Nephron progenitor cell (in vitro differentiated cells): Measurements from ENCODE around the gene CHGA.

Experiments used
- DNase-seq: peaks from one replicate; pipeline ENCODE4 v3.0.0; 2021
- H3K27ac Mint-ChIP-seq: 2 replicates; pipeline ENCODE4 v1.8.0; 2021; ENCODE audit warnings: mild to moderate bottlenecking, moderate library complexity, mixed read lengths
- H3K27me3 Mint-ChIP-seq: 2 replicates; pipeline ENCODE4 v1.8.0; 2021; ENCODE audit warnings: mild to moderate bottlenecking, low read depth, mixed read lengths; ENCODE audit not compliant: poor library complexity
- H3K36me3 Mint-ChIP-seq: 2 replicates; pipeline ENCODE4 v1.8.0; 2021; ENCODE audit warnings: low read depth, mixed read lengths
- H3K4me1 Mint-ChIP-seq: 2 replicates; pipeline ENCODE4 v1.8.0; 2021; ENCODE audit warnings: mixed read lengths
- H3K4me3 Mint-ChIP-seq: 2 replicates; pipeline ENCODE4 v1.8.0; 2021; ENCODE audit warnings: mild to moderate bottlenecking, moderate library complexity, mixed read lengths
- H3K9me3 Mint-ChIP-seq: 2 replicates; pipeline ENCODE4 v1.8.0; 2021; ENCODE audit warnings: mild to moderate bottlenecking, moderate library complexity, mixed read lengths
- TF ChIP-seq, protein P1 (sequence below): fragments of 200-600 bp; sonication (generic); IDR thresholded peaks from 2 replicates; pipeline ENCODE4 v1.5.0; 2021; ENCODE audit warnings: antibody characterized with exemption

Gene CHGA

DNA sequence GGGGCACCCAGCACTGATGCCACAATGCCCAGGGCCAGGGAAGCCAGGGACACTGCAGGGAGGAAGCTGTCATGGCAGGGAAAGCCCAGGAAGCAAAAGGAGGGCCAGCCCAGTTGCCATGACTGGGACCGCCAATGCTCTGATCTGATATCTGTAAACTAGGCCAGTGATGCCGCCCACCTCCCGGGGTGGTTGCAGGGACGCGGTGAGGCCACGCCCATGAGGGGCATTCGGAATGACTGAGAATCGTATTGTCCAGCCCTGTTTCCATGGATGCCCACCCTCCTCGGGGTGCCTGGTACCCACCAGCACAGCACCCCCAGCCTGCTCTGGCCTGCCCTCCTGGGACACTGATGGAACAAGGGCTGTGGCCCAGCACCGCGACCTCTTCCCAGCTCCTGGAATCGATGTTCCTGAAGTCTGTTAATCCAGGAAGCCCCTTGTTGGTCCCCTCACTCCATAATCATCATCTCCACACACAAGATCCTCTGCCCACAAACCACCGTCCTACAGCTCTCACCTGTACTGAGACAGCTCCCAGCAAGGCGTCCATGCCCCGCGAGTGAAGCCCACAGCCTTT lies 48.7 kb downstream of the CHGA start:
- DNase-seq = no peak
- TF ChIP-seq, protein P1, sequence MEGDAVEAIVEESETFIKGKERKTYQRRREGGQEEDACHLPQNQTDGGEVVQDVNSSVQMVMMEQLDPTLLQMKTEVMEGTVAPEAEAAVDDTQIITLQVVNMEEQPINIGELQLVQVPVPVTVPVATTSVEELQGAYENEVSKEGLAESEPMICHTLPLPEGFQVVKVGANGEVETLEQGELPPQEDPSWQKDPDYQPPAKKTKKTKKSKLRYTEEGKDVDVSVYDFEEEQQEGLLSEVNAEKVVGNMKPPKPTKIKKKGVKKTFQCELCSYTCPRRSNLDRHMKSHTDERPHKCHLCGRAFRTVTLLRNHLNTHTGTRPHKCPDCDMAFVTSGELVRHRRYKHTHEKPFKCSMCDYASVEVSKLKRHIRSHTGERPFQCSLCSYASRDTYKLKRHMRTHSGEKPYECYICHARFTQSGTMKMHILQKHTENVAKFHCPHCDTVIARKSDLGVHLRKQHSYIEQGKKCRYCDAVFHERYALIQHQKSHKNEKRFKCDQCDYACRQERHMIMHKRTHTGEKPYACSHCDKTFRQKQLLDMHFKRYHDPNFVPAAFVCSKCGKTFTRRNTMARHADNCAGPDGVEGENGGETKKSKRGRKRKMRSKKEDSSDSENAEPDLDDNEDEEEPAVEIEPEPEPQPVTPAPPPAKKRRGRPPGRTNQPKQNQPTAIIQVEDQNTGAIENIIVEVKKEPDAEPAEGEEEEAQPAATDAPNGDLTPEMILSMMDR = no peak
- Mint-ChIP-seq H3K27ac (no peak overlapping the region), H3K9me3 (peaks cover 19% of the 10 kb centered on the region), H3K4me3 (no peak overlapping the region), H3K4me1 (peaks cover 13% of the 10 kb centered on the region), H3K36me3 (peaks cover 11% of the 10 kb centered on the region), H3K27me3 (peaks cover 18% of the 10 kb centered on the region)

DNA sequence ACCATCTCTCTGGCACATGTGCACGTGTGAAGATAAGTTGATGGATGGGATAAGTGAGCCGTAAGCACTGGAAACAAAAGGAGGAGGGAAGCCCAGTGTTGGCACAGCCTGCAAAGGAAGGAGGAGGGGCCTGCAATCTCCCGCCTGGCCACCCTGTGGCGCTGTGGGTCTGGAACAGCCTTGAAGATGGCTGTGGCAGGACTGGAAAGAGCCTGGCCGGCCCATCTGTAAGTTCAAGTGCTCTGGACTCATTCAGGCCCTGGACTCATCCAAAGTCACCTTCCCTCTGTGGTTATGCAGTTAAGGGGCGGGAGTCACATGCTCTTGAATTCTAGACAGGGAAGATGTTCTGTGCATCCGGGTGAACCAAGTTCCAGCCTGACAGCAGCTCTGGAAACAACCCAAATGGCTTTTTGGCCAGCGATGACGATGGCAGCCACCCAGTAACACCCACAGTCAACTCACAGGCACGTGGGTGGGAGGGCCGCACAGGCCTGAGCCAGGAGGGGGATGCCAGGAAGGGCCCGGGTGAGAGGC lies 50.4 kb downstream of the CHGA start:
- no peak overlapping the region for H3K4me3 Mint-ChIP-seq
- no peak overlapping the region for H3K27ac Mint-ChIP-seq
- peak; percentile 67 for DNase-seq
- peaks cover 13% of the 10 kb centered on the region for H3K4me1 Mint-ChIP-seq
- TF ChIP-seq, protein P1 = peak; percentile 50
- peaks cover 27% of the 10 kb centered on the region for H3K36me3 Mint-ChIP-seq
- peaks cover 13% of the 10 kb centered on the region for H3K27me3 Mint-ChIP-seq
- peaks cover 29% of the 10 kb centered on the region for H3K9me3 Mint-ChIP-seq

DNA sequence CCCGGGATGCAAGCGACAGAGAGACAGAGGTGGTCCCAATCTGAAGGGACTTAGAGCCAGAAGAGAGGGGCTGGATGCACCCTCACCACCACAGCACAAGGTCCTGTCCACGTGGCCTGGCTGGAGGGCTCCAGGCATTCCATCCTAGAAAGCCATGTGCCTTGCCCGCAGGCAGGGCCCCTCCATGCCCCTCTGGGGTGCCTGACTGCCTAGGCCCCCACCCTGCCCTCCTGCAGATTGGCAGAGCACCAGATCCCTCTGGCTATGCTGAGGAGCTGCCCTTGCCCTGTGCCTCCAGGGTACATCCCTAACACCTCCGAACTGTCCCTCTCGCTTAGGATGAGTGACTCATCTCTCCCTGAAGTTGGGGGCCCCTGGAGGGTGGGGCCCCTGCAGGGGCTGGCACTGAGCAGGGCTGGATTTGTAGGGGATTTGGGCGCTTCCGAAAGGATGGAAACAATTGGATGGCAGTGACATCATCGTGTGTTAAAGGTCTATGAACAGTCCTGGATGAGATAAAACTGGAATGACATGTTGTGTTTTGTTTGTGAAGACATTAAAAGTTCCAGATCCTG lies 50.9 kb downstream of the CHGA start:
- Mint-ChIP-seq H3K27me3 (peaks cover 13% of the 10 kb centered on the region), H3K9me3 (peaks cover 35% of the 10 kb centered on the region), H3K4me1 (peaks cover 13% of the 10 kb centered on the region), H3K4me3 (no peak overlapping the region), H3K27ac (no peak overlapping the region), H3K36me3 (peaks cover 27% of the 10 kb centered on the region)
- no peak for DNase-seq
- TF ChIP-seq, protein P1 = no peak

DNA sequence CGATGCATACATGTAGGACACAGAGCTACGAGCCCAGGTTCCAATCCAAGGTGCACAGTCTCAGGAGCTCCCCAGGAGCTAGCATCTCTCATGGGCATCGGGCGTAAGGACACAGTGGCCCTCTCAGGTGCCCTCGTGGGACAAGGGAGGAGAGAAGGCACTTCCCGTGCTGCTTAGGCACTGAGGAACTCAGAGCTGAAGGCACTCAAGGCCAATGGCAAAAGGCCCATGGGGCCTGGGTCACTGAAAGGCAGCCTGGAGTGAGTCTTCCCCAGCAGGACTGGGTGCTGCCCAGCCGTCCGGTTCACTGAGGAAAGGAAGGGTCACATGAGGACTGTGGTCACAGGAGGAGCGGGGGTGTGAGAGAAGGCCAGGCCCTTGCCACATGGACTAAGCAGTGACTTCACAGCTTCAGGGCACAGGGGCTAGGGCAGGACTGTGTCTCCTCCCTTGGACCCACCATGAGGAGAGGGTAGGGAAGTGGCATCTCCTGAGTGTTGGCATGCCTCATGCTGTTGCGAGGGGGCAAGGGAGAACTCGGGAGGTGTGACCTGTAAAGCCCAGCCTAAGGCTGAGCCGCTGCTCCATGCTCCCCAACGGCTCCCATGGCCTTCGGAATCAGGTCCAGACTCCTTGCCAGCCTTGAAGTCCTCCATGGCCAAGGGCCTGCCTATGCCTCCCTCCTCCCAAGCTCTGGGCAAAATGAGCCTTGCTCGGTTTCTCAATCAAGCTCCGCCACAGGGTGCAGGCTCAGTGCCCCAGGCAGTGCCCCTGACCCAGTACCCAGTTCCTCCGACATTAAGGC lies 51.8 kb downstream of the CHGA start:
- H3K4me3 Mint-ChIP-seq = no peak overlapping the region
- peaks cover 36% of the 10 kb centered on the region for H3K36me3 Mint-ChIP-seq
- H3K4me1 Mint-ChIP-seq = peaks cover 10% of the 10 kb centered on the region
- H3K27ac Mint-ChIP-seq = no peak overlapping the region
- H3K9me3 Mint-ChIP-seq = peaks cover 44% of the 10 kb centered on the region
- H3K27me3 Mint-ChIP-seq = peaks cover 8% of the 10 kb centered on the region
- DNase-seq = no peak
- TF ChIP-seq, protein P1 = no peak

DNA sequence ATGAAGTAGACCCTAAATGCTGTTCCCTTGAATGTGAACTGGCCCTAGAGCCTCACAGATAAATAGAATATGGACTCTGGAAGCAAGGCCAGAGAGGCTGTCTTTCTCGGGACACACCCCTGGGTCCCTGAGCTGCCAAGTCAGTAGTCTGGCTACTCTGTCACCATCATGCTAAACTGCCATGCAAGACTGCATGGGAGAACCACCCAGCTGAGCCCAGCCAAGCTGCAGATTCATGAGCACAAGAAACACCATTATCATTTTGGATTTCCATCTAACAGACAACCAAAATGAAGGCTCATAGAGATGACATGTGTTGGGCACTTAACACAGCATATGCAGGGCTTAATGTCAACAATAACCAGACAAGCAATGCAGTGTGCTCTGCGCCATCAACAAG lies 53.3 kb downstream of the CHGA start:
- H3K4me3 Mint-ChIP-seq = no peak overlapping the region
- TF ChIP-seq, protein P1 = no peak
- peaks cover 42% of the 10 kb centered on the region for H3K36me3 Mint-ChIP-seq
- no peak for DNase-seq
- peaks cover 4% of the 10 kb centered on the region for H3K4me1 Mint-ChIP-seq
- no peak overlapping the region for H3K27ac Mint-ChIP-seq
- H3K9me3 Mint-ChIP-seq = peaks cover 59% of the 10 kb centered on the region
- H3K27me3 Mint-ChIP-seq = peaks cover 9% of the 10 kb centered on the region
